Osteoblast (primary cell): ENCODE data around the gene PKN2. TPM values are rescaled to one million over a fixed set of nuclear protein-coding genes. Genes with fewer than 3 reads are reported as not detected.
"Not testable (repeated sequence)": the region's sequence is repeated elsewhere in the genome, so short reads cannot be mapped to it uniquely, and the experiment has no call there.

Experiments
- DNase-seq: peaks from one replicate; pipeline ENCODE4 v3.0.0; 2011; ENCODE audit warnings: low spot score, mixed read lengths; ENCODE audit not compliant: insufficient read length; ENCODE audit errors: missing footprints
- H2AFZ ChIP-seq: 2 replicates; pipeline ENCODE4 v1.6.0; 2011; ENCODE audit warnings: mild to moderate bottlenecking, low read length
- H3K27ac ChIP-seq: 2 replicates; pipeline ENCODE4 v1.5.1; 2011; ENCODE audit warnings: mild to moderate bottlenecking, low read depth, low read length, moderate library complexity
- H3K27me3 ChIP-seq: 2 replicates; pipeline ENCODE4 v1.6.0; 2012; ENCODE audit warnings: mild to moderate bottlenecking, control low read depth, inconsistent platforms, low read length, moderate library complexity; ENCODE audit not compliant: insufficient read depth
- H3K36me3 ChIP-seq: 2 replicates; pipeline ENCODE4 v1.5.1; 2011; ENCODE audit warnings: mild to moderate bottlenecking, low read length, control low read depth, moderate library complexity; ENCODE audit not compliant: insufficient read depth
- H3K4me1 ChIP-seq: 2 replicates; pipeline ENCODE4 v1.5.1; 2011; ENCODE audit warnings: mild to moderate bottlenecking, low read length, control low read depth, moderate library complexity; ENCODE audit not compliant: insufficient read depth
- H3K4me2 ChIP-seq: 2 replicates; pipeline ENCODE4 v1.6.0; 2011; ENCODE audit warnings: mild to moderate bottlenecking, low read length; ENCODE audit not compliant: insufficient read depth
- H3K4me3 ChIP-seq: fragments of 200-600 bp; sonication (generic); 3 replicates; pipeline ENCODE4 v1.5.1; 2012; ENCODE audit warnings: mild to moderate bottlenecking, low read length, inconsistent platforms; ENCODE audit not compliant: insufficient read depth
- H3K79me2 ChIP-seq: 2 replicates; pipeline ENCODE4 v1.6.0; 2012; ENCODE audit warnings: mild to moderate bottlenecking, low read length, control low read depth, inconsistent platforms; ENCODE audit not compliant: insufficient read depth
- H3K9me3 ChIP-seq: 2 replicates; pipeline ENCODE4 v1.5.1; 2011; ENCODE audit warnings: low read depth, low read length, control low read depth
- H4K20me1 ChIP-seq: 2 replicates; pipeline ENCODE4 v1.6.0; 2012; ENCODE audit warnings: mild to moderate bottlenecking, low read length, control low read depth; ENCODE audit not compliant: insufficient read depth
- CTCF ChIP-seq: IDR thresholded peaks from 2 replicates; pipeline ENCODE4 v1.5.1; 2011; ENCODE audit warnings: mild to moderate bottlenecking, low read depth, low read length, moderate library complexity; ENCODE audit errors: extremely low read depth
- total RNA-seq: library from RNA; depleted of rRNA; stranded (reverse); fragments of >200 nt; gene quantifications from 2 replicates; pipeline ENCODE4 v1.2.3, GENCODE V29; 2012

The PKN2 gene
- total RNA-seq, 1 donor: 43.4 TPM

- DNase-seq: peak; percentile 51
- no peak for TF ChIP-seq CTCF
- Histone ChIP-seq H3K27ac (no peak overlapping the region), H3K4me3 (no peak overlapping the region), H4K20me1 (peaks cover 4% of the 10 kb centered on the region), H3K27me3 (no peaks in the 10 kb centered on the region), H3K4me1 (peaks cover 21% of the 10 kb centered on the region), H3K4me2 (no peak overlapping the region), H3K79me2 (peaks cover 82% of the 10 kb centered on the region), H3K36me3 (no peaks in the 10 kb centered on the region), H2AFZ (no peak overlapping the region), H3K9me3 (no peaks in the 10 kb centered on the region)
Observed at GRCh38 chr1:88698140-88698539, 14.1 kb downstream of the PKN2 start.

GRCh38 chr1:88698764-88699163, 14.7 kb downstream of the PKN2 start:
- Histone ChIP-seq H3K9me3 (no peaks in the 10 kb centered on the region), H2AFZ (no peak overlapping the region), H3K27me3 (no peaks in the 10 kb centered on the region), H3K27ac (no peak overlapping the region), H3K4me1 (peaks cover 21% of the 10 kb centered on the region), H3K4me3 (no peak overlapping the region), H4K20me1 (peaks cover 4% of the 10 kb centered on the region), H3K4me2 (no peak overlapping the region), H3K36me3 (no peaks in the 10 kb centered on the region), H3K79me2 (peaks cover 79% of the 10 kb centered on the region)
- TF ChIP-seq CTCF: no peak
- DNase-seq: no peak

- Histone ChIP-seq H3K4me1 (peaks cover 15% of the 10 kb centered on the region), H2AFZ (no peak overlapping the region), H3K4me2 (no peak overlapping the region), H3K79me2 (peaks cover 81% of the 10 kb centered on the region), H3K27me3 (no peaks in the 10 kb centered on the region), H3K9me3 (no peaks in the 10 kb centered on the region), H3K4me3 (no peak overlapping the region), H3K36me3 (no peaks in the 10 kb centered on the region), H4K20me1 (peaks cover 4% of the 10 kb centered on the region), H3K27ac (no peak overlapping the region)
- no peak for TF ChIP-seq CTCF
- no peak for DNase-seq
Observed at GRCh38 chr1:88700425-88701013, 16.4 kb downstream of the PKN2 start.

GRCh38 chr1:88701275-88701674, 17.2 kb downstream of the PKN2 start:
- Histone ChIP-seq H3K9me3 (no peaks in the 10 kb centered on the region), H3K27ac (no peak overlapping the region), H3K4me1 (peaks cover 8% of the 10 kb centered on the region), H3K4me2 (no peak overlapping the region), H3K4me3 (no peak overlapping the region), H4K20me1 (peaks cover 1% of the 10 kb centered on the region), H2AFZ (no peak overlapping the region), H3K27me3 (no peaks in the 10 kb centered on the region), H3K36me3 (no peaks in the 10 kb centered on the region), H3K79me2 (peaks cover 82% of the 10 kb centered on the region)
- no peak for DNase-seq
- TF ChIP-seq CTCF: no peak

GRCh38 chr1:88701793-88702192, 17.7 kb downstream of the PKN2 start:
- not testable (repeated sequence) for H2AFZ ChIP-seq, H3K27ac ChIP-seq, H4K20me1 ChIP-seq, H3K4me1 ChIP-seq, H3K9me3 ChIP-seq, H3K4me2 ChIP-seq, DNase-seq, H3K27me3 ChIP-seq, H3K36me3 ChIP-seq, H3K4me3 ChIP-seq
- peaks cover 82% of the 10 kb centered on the region for H3K79me2 ChIP-seq
